Type B pancreatic cell (in vitro differentiated cells): Measurements from ENCODE around the gene SNAP47. TPM values are rescaled to one million over a fixed set of nuclear protein-coding genes. Genes with fewer than 3 reads are reported as not detected.

ENCODE experiments used
- DNase-seq: peaks from one replicate; pipeline ENCODE4 v3.0.0; 2021; ENCODE audit warnings: mixed read lengths; ENCODE audit not compliant: unreplicated experiment; ENCODE audit errors: extremely low spot score
- H3K27ac Mint-ChIP-seq: 2 replicates; pipeline ENCODE4 v1.8.0; 2021; ENCODE audit warnings: mild to moderate bottlenecking, mixed read lengths
- H3K27me3 Mint-ChIP-seq: 2 replicates; pipeline ENCODE4 v1.8.0; 2021; ENCODE audit warnings: mixed read lengths
- H3K36me3 Mint-ChIP-seq: 2 replicates; pipeline ENCODE4 v1.8.0; 2021; ENCODE audit warnings: mixed read lengths
- H3K4me1 Mint-ChIP-seq: one replicate; pipeline ENCODE4 v1.8.0; 2021; ENCODE audit warnings: mixed read lengths; ENCODE audit not compliant: unreplicated experiment
- H3K4me3 Mint-ChIP-seq: 2 replicates; pipeline ENCODE4 v1.8.0; 2021; ENCODE audit warnings: mild to moderate bottlenecking, mixed read lengths
- H3K9me3 Mint-ChIP-seq: 2 replicates; pipeline ENCODE4 v1.8.0; 2021; ENCODE audit warnings: mixed read lengths
- CTCF ChIP-seq: fragments of 200-600 bp; sonication (generic); conservative IDR thresholded peaks from 2 replicates; pipeline ENCODE4 v1.5.0; 2021; ENCODE audit warnings: antibody characterized with exemption, mild to moderate bottlenecking
- total RNA-seq: library from RNA; stranded (reverse); gene quantifications from 2 replicates; pipeline ENCODE4 v1.2.1, GENCODE V29; 2021; ENCODE audit warnings: low replicate concordance

Gene SNAP47
- total RNA-seq, 1 donor from 2014 or later, result 46.2 TPM

DNA sequence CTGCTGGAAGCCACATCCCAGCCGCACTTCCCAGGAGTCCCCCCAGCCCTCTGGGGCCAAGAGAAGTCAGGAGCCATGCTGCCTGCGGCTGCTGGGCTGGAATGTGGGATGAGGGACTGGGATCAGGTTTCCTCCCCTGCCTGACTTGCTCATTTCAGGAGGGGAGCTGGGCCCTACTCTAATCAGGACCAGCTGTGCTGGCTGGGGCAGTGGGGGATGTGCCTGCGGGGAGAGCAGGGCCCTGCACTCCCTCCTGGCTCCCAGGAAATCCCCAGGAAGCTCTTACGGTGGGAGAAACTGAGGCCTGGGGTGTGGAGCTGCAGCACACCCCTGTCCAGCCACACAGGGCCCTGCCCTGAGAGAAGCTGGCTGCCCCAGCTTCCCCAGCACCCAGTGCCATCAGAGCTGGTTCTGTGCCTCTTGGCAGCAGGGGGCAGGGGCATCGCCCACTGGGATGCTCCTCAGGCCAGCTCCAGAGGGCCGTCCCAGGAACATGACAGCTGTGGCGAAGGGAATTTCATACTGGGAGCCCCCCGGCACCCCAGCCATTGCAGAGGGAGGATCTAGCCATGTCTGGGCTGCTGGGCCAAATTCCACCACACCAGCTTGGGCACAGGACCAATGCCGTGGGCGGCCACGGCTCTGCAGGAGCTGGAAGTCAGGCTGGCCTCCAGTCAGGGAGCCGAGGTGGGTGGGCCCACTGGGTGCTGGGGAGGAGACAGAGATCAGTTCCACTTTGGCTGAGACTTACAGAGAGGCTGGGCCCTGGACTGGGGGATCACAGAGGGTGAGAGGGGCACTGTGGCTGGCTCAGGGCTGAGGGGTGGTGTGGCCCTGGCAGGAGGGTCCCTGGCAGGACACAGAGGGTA is 58.9 kb downstream of the SNAP47 start:
- Mint-ChIP-seq H3K9me3 (no peaks in the 10 kb centered on the region), H3K4me1 (peaks cover 12% of the 10 kb centered on the region), H3K27me3 (peaks cover 6% of the 10 kb centered on the region), H3K27ac (no peak overlapping the region), H3K36me3 (no peaks in the 10 kb centered on the region), H3K4me3 (no peak overlapping the region)
- no peak for TF ChIP-seq CTCF
- peak; percentile 74 for DNase-seq

DNA sequence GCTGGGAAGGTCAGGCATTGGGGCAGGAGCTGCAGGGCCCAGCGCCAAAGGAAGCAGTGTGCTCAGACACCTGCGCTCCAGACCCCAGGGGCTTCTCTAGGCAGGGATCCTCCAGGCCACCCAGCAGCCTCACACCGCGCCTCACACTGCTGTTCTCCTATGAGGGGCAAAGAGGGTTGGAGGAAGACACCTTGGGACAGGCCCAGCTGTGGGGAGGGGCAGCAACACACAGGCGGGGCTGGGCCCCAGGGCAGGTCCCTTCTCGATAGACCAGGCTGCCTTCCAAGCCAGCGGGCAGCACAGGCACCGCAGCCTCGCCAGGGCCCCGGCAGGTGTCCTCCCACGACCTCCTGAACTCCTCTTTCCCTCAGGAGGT is 59.6 kb downstream of the SNAP47 start:
- peak; percentile 65 for DNase-seq
- peaks cover 10% of the 10 kb centered on the region for H3K27me3 Mint-ChIP-seq
- H3K4me3 Mint-ChIP-seq, result no peak overlapping the region
- no peaks in the 10 kb centered on the region for H3K36me3 Mint-ChIP-seq
- H3K27ac Mint-ChIP-seq, result no peak overlapping the region
- TF ChIP-seq CTCF, result no peak
- H3K9me3 Mint-ChIP-seq, result no peaks in the 10 kb centered on the region
- peaks cover 12% of the 10 kb centered on the region for H3K4me1 Mint-ChIP-seq

GRCh38 chr1:227795732-227796131 is 60.5 kb downstream of the SNAP47 start:
- no peak overlapping the region for H3K27ac Mint-ChIP-seq

GRCh38 chr1:227796359-227796915 is 61.2 kb downstream of the SNAP47 start:
- peak; percentile 66 for DNase-seq
- no peak for TF ChIP-seq CTCF
- Mint-ChIP-seq H3K27me3 (peaks cover 10% of the 10 kb centered on the region), H3K4me1 (peaks cover 12% of the 10 kb centered on the region), H3K27ac (no peak overlapping the region), H3K4me3 (no peak overlapping the region), H3K36me3 (no peaks in the 10 kb centered on the region), H3K9me3 (no peaks in the 10 kb centered on the region)

More at GRCh38 chr1:227795732-227796131, 60.5 kb downstream of the SNAP47 start:
- Mint-ChIP-seq H3K9me3 (no peaks in the 10 kb centered on the region), H3K4me3 (no peak overlapping the region), H3K27me3 (peaks cover 10% of the 10 kb centered on the region), H3K4me1 (peaks cover 12% of the 10 kb centered on the region), H3K36me3 (no peaks in the 10 kb centered on the region)
- TF ChIP-seq CTCF, result no peak
- no peak for DNase-seq

GRCh38 chr1:227797144-227797543 is 61.9 kb downstream of the SNAP47 start:
- DNase-seq, result no peak
- peaks cover 11% of the 10 kb centered on the region for H3K27me3 Mint-ChIP-seq
- no peak overlapping the region for H3K27ac Mint-ChIP-seq
- H3K9me3 Mint-ChIP-seq, result no peaks in the 10 kb centered on the region
- H3K36me3 Mint-ChIP-seq, result no peaks in the 10 kb centered on the region
- peaks cover 5% of the 10 kb centered on the region for H3K4me1 Mint-ChIP-seq
- no peak for TF ChIP-seq CTCF
- H3K4me3 Mint-ChIP-seq, result no peak overlapping the region
